Measurements from ENCODE around the gene PARD3B.

PARD3B gene

DNA sequence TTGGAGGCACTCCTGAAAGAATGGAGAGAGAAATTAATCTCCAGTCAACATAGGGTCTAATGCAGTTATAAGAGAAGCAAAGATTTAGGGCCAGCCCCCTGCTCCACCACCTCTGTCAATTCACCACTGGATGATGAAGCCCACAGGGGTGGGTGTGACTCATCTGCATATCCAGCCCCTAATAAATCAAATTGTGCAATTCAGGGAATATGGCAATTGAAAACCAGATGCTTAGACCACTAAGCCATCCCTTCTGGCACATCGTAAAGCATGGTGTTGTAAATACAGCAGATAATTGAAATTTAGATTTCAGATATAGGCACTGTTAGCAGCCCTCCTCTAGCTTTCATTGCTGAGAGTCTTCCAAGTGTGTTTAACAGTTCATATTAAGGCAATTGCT lies 541.4 kb downstream of the PARD3B start:
- no peak for DNase-seq

DNA sequence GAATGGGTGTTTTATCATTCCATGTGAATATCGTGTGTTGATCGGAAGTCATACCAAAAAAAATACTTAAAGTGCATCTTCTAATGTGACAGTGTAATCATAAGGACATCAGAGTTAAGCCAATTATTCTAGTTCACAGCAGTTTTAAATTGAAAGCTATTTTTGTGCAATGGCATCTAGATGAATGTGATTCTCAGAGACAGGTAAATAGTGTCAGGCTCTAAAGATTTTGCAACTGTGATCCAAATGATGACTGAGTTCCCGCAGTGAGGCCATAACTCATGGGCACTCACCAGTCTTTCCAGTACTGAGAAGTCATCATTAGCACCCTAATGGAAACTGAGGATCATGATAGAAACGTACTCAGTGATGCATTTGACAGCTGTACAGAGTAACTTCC lies 542.6 kb downstream of the PARD3B start:
- DNase-seq: no peak

DNA sequence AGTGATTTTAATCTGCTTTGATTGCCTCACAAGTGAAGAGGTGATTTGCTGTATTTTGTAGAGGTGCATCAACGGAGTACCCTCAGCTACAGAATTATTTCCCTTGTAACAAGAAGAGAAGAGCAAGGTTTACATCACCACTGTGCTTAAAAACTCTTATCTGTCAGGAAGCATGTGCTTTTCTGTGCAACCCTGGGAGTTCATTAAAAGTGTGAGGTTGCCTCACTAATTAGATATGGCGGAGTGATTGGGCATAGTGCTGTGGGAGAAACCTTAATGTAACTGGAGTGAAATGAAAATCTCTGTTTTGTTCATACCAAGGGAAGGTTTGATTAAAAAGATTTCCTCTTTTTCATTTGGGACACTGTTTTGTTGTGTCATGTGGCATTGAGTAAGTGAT lies 544.7 kb downstream of the PARD3B start:
- DNase-seq: no peak

DNA sequence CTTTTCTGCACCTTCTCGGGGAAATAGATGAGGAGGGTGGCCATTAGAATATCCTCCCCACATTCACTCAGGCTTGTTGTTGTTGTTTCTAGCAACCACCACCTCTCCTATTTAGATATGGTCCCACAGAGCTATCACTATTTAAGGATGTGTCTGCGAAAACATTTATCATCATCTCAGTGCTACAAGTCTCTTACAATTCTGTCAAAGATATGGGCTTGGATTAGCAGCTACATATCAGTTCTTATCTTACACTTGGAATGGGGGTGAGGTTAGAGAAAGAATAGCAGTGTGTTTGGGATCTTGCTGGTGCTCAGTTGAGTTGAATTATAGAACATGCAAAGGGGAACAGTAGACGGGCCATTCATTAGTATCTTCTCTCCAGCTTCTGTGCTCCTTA lies 546.1 kb downstream of the PARD3B start:
- no peak for DNase-seq

DNA sequence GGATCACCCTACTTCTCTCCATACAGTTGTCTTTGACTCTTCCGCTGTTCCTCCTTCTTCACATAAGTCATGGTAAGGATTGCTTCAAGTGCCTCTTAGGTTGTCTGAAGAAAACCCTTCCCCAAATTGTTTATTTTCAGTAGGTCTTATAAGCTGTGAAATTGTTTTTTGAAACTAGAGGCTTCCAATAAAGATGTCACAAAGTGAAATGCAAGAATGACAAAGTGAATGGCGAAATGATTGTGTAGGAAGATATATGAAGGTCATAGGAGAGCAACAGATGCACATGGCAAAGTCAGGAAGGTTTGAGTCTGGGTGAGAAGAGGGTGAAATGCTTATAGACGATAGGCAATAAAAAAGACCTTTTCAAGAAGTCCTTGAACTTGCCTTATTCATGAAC lies 548.8 kb downstream of the PARD3B start:
- DNase-seq: no peak

DNA sequence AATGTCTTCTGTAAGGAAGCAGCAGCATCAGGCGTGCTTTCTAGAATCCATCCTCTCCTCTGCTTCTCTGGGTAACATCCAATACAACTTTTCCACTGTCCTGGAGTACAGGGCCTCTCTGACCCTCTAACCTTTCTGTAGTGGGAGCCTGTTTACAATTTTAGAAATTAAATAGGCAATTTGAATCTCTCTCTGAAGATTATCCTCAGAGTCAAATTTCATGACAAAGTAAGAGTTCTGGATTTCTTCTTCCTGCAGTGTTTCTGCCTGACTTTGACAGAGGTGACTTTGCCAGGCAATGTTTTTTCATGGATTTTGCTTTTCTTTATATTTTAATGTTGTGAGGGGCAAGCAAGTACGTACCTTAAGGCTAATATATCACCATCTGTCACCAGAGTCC lies 558.4 kb downstream of the PARD3B start:
- DNase-seq: no peak

DNA sequence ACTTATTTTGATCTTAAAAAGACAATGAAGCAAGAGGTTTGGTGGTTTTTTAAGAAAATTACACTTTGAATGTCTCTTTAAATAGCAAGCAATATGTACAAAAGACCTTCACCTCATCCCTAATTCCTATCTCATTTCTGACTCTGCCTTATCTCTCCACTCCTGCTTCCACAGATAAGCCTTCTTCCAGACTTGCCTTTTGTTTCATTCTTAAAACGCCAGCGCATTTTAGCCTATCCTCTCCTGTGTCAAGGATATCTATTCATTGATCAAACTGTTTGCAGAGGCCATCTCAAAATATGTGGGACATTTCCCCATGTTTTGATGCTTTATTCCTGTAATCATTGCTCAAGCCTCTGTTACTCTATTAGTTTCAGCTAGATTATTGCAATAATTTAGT lies 562.5 kb downstream of the PARD3B start:
- no peak for DNase-seq

DNA sequence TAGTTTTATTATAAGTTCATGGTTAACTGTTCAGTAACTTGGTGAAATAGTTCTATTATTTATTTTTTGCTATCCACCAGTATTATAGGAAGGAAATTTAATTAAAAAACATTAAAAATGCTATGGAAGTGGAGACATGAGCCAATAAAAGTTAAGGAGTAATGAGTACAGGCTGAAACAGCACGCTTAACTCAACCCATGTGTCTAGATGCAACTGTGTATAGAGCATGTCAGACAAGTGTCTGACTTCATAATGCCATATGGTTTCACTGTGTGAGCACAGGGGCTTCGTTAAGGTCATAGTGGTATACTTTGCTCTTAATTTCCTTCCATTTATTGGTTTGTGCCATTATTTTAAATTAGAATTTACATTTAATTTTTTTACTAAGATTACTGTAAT lies 570.2 kb downstream of the PARD3B start:
- no peak for DNase-seq

DNA sequence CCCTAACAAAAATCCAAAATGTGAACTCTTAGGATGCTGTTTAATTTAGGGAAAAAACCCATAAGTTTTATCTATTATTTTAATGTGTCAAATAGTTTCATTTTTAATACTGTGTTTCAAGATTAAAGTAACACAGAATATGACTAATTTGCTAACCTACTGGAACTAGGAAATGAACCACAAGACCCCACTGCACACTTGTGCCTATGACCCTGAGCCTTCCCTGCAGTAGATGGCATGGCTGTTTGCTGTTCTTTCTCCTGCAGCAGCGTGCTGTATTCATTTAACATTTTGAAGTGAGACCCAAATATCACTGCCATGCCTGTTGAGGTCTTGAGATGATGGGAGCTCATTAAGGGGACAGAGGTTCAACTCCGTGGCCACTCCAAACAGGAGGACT lies 571.9 kb downstream of the PARD3B start:
- DNase-seq: no peak

DNA sequence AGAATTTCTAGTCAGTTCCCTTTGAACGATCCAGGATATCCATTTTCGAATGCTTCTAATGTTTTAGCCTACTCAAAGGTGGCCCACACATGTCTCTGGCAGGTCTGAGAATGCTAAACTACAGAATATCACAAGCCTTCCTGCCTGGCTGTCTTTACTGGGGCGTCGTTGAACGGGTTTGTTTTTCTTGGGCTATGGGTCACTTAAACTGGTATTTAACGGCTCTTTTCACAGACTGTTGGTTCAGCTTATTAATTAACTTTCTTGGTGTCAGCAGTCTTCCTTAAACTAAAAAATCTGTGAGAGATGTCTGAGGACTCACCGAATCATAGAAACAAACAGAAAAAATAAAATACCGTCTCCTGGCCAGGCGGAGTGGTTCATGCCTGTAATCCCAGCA lies 573.9 kb downstream of the PARD3B start:
- no peak for DNase-seq

DNA sequence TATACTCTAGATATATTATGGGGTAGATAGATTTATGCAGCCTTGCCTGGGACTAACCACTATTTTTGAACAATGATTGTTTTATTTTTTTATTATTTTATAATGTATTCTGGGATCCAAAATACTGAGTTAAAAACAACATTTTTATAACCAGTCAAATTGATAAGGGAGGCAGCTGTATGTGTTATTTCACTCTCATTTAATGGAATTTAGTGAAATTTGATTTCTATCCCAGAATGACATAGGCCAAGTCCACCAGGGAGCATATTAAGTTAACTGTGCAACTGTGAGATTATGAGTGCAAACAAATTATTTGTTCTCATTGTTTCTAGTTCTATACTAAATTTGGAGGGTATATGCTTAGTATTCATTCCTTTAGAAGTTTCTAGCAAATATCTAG lies 583.5 kb downstream of the PARD3B start:
- no peak for DNase-seq

DNA sequence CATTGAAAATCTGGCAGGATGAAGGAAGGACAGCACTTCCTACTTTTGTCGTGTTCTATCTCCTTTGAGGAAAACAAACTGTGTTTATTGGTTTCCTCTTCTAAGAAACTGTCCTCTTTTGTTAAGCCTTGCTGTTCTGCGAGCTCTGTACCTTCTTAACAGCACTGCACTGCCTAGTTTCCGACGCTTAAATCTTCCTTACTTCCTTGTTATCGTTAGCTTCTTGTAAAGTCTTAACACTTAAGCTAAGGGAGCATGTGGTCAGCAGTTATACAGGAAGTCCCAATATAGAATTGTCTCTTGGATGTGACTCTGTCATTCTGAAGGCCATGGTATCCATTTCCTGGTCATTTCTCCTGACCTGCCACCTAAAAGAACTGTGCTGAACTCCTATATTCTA lies 584.3 kb downstream of the PARD3B start:
- DNase-seq: no peak

DNA sequence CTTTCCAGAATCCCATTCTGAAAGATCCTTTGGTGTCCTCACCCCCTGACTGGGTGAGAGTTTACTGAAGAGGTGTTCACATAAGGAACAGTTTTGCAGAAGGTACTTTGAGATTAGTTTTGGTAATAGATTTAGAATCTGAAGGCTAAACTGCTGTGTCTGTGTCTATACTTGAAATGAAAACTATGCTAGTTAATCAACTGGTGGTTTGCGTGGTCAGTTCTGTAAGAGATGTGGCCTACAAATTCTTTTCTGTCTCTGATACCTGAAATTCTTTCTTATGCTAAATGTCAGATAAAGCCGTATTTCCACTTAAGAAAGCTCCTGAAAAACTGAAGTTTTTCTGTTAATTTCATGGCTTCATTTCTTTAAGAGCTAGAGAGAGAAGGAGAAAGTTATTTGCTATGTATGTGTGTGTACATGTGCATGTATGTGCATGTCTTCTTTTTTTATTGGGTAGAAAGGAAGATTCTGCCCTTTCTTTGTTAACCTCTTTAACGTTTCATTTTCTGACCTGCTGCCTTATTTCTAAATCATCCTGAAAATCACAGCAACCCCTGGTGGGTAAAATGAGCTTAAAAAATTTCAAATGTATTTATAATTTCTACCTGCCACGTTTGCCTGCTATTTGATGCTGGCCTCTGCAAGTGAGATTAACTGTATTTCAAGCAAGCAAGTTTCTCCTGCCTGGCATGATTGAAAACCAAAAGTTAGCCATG lies 585.0 kb downstream of the PARD3B start:
- DNase-seq: no peak

DNA sequence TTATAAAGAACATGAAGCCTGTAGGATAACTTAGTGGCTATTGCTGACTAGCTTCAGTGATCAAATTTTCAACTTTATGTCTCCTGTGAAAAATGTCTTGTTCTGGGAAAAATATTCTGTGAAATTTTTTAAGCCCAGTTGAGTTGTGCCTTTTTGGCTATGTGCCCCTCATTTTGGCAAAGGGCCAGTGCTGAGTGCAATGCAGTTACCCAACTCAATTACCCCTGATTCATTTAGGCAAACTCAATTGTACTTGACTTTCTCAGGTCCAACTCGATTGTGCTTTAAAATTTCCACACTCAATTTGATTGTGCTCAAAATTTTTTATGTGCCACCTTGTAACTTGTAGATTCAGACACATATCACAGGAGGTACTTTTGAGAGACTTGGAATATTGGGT lies 588.3 kb downstream of the PARD3B start:
- DNase-seq: no peak

DNA sequence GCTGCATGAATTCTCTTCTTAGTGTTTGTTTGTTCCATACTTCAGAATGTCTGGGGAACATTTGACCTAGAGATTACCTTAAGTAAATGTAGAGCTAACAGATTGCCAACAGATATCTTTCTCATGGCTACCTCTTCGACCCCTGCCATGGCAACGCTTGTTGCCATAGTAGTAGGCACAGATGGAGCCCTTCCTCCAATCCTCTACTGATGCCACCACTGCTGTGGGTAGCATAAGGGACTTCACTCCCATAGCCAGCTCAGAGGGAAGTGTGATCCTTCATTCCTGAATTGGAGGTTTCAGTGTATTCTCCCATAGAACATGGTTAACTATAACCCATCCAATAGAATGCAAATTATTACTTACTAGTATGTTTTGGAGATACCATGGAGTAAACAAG lies 593.5 kb downstream of the PARD3B start:
- no peak for DNase-seq

DNA sequence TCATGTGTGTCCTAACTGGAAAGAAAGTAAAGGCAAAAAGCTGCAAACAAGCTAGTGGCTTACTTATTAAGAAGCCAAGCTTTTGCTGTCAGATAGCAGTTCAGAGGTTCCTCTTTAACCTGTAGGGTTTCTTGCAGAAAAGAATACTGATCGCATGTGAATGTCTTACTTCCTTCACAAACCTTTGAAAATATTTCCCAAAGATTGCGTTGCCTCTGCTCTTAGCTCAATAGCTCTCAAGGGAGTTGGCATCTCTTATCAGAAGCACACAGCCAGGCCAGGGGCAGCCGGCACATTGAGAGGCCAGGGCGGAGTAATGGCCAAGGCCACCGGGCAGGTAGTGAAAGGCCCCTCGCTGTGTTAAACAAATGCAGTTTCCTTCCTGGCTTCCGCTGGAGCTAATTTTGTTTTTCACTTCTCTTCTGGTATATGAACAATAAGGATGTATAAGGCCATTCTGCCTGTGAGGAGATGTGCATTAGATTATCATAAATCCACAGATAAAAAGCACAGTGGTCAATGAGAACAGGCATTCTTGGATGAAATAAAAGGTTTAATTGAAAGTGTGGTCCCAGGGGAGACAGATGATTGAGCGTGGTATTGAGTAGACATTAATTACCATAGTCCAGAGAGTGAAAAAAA lies 594.7 kb downstream of the PARD3B start:
- peak; percentile 54 for DNase-seq

DNA sequence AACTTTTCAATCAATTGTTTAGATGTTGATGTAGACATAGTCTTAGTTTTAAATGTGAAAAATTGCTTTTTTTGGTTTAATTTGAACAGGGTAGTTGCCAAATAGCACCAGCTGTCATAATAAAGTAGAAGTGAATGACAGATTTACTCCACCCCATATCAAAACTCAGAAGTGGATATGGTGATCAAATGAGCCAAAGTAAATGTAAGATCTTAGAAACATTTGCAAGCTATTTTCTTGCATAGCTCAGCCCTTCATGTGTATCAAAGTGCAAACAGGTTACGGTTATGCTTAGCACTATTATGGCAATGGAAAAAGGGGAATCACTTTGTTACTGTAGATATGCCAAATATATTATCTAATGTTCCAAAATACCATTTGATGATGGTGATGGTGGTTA lies 596.1 kb downstream of the PARD3B start:
- no peak for DNase-seq

DNA sequence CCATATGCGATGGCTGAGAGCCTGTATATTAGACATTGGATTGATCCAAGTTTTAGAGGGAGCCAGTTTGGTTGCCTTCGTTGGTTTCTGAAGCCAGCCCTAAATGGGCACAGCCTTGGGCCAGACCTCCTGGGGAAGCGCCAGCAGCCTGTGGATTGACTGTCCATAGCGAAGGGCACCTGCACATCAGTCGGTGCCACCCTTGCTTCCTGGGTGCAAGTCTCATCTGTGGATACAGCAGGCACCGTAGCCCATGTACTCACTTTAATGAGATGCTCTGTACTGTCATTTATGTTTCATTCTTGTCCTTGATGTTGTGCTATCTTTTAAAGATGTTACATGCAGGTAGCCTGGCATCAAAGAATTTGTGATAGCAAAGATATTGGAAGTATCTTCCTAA lies 600.6 kb downstream of the PARD3B start:
- no peak for DNase-seq

DNA sequence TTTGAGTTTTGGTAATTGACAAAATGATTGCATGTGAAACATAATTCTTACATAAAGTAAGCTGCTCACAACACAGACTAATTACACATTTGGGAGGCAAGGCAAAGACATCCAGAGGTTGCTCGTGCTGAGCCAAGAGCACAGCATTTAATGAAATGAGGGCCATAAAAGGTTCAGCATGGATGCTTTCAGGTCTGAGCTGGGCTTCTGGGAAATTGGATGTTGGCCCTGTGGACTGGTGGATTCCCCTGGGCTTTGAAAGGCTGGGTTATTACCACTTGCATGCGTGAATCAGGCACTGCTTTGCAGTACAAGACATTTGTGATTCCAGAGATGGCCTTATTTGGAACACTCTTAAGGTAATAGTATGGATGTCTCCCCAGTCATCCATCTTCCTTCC lies 603.5 kb downstream of the PARD3B start:
- DNase-seq: peak; percentile 13

DNA sequence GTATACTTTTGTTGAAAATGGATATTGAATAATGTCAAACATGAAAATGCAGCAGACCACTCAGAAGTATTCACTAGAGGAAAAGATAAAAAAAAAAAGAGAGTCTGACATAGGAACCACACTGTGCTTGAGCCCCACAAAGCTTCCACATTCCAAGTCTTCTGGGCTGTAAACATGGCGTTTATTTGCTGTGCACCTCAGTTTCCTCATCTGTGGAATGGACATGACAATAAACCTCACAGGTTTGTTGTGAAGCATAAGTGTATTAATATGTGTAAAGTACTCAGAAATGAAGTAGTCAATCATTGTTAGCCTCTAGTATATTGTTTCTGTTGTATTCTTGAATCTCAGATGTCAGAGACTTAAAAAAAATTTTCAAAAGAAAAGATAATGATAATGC lies 611.2 kb downstream of the PARD3B start:
- DNase-seq: no peak

DNA sequence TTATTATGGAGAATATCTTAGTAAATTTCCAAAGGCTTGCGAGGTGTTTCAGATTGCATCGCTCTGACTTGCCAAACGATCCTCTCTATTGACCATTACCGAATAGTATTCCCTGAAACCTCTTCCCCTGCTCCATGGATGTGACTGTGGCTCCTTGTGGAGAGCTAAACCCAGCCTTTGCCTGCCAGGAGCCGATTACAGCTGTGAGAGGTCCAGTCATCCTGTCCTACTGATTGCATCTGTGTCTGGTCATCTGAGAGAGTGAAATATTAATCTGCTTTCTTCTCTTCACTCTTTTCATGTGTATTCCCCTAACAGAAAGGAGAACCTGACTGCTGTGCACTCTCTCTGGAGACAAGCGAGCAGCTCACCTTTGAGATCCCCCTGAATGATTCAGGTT lies 613.1 kb downstream of the PARD3B start:
- DNase-seq: no peak

DNA sequence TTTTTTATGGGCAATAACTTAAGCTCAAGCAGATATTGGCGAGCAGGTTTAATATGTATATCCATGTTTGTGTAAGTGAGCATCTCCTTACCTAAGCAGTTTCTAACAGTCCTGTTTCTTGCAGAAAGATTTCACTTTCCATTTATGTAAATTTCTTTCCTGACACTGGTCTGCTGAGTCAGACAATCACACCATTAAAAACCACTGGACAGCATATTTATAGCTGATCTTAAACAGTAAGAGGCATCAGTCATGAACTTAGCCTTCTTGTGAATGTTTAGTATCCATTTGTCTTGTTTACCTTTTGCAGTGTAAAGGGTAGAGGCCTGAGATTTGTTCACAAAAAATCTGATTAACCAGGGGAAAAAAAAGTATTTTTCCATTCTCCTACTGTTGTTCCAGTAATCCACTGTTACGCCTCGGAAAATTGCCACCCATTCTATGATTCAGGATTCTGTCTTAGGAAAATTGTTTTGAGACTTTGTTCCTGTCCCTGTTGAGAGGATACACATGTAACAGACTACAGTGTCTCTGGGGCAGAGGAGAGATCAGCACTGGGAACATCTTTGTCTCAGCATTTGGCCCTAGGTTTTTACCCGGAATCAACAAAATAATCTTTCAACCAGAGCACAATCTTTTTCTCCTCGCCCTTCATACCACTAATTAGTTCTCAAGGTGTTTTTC lies 616.0 kb downstream of the PARD3B start:
- no peak for DNase-seq

DNA sequence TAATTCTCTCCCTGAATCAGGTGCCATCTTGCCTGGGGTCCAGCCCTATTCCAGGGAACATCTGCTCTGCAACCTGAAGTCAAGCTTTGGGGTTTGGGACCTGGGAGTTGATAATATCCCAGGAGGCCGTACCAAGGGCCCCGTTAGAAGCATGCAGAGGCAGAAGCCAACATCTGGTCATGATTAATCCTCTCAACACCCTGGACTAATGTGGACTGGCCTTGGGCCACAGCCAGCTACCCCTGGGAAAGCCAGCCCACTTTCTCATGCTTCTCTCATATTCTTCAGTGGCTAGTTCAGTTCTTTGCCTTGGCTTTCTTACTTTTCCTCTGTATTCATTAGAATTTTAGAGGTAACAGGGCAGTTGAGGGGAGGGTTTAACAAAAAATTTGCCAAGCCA lies 621.5 kb downstream of the PARD3B start:
- DNase-seq: no peak

DNA sequence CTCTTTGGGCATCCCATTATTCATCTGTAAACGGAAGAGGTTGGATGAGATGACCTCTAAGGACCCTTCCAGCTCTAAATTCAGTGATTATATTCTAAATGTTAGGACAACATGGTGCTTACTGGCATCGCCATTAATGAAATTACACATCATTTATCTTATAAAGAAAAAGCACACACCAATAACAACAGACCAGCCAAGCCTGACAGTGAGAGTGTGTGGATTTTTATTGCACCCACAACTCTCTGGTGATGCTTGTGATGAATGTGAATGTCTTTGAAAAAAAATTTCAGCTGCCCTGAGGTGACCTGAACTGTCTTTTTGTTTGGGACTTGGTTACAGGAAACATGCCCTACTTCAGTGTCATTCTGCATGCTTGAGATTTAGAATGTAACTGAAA lies 623.7 kb downstream of the PARD3B start:
- DNase-seq: no peak

DNA sequence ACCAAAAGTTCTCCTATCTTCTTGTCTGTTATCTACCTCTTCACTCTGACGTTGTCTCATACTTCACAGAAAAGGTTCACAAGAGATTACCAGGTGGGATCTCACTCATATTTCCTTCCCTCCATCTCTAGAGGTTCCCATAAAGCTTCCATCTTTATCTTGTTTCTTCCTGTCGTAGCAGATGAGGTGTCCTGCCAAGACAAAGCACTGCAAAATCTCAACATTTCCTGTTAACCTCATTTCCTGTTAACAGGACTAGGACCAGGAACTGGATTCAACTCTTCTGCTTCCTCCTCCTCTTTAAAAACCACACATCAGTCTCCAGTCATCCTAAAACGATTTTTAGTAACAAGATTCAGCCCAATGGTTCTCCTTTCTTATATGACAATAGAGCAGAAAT lies 624.2 kb downstream of the PARD3B start:
- peak; percentile 50 for DNase-seq

Data from DMS153 (cell line).